SK-N-SH treated with all-trans-retinoic acid at 6 μM for 48 hours (cell line): ENCODE data around the gene ARHGDIB.

ENCODE experiments used
- ARNTL ChIP-seq: fragments of 450-650 bp; formaldehyde crosslinking; IDR thresholded peaks from 2 replicates; pipeline ENCODE4 v1.5.0; 2020; ENCODE audit warnings: low read depth, mild to moderate bottlenecking, moderate library complexity, borderline replicate concordance
- ISL1 ChIP-seq: fragments of 250-450 bp; sonication (Bioruptor Pico); IDR thresholded peaks from 2 replicates; pipeline ENCODE4 v2.1.2; 2022; ENCODE audit warnings: mild to moderate bottlenecking, moderate library complexity
- ZFP3 ChIP-seq: fragments of 250-450 bp; sonication (Bioruptor Pico); IDR thresholded peaks from 2 replicates; pipeline ENCODE4 v1.5.0; 2020; ENCODE audit warnings: mild to moderate bottlenecking, moderate library complexity
- TF ChIP-seq, protein P1 (sequence below): fragments of 250-450 bp; sonication (Bioruptor Pico); IDR thresholded peaks from 2 replicates; pipeline ENCODE4 v1.5.0; 2020; ENCODE audit warnings: mild to moderate bottlenecking, moderate library complexity
- TF ChIP-seq, protein P2 (sequence below): fragments of 250-450 bp; sonication (Bioruptor Pico); IDR thresholded peaks from 2 replicates; pipeline ENCODE4 v1.5.1; 2021; ENCODE audit warnings: mild to moderate bottlenecking, moderate library complexity

DNA sequence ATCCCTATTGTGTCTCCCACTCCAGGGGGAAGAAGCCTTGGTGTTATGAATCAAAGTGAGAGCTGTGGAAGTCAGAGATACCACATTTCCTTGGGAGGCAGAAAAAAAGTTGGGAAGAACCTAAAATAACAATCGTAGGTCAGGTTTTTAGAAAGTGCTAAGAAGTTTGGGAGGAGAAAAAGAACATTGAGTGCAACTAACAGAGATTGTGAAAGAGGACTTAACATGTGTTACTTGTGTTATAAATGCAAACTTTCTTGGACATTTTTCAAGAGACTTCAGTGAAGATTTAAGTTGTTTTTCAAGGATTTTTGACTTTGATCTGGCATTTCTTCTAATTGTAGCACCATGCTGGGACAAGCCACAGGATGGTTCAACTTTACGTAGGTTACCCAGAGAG is 15.2 kb downstream of the ARHGDIB start:
- TF ChIP-seq, protein P1, sequence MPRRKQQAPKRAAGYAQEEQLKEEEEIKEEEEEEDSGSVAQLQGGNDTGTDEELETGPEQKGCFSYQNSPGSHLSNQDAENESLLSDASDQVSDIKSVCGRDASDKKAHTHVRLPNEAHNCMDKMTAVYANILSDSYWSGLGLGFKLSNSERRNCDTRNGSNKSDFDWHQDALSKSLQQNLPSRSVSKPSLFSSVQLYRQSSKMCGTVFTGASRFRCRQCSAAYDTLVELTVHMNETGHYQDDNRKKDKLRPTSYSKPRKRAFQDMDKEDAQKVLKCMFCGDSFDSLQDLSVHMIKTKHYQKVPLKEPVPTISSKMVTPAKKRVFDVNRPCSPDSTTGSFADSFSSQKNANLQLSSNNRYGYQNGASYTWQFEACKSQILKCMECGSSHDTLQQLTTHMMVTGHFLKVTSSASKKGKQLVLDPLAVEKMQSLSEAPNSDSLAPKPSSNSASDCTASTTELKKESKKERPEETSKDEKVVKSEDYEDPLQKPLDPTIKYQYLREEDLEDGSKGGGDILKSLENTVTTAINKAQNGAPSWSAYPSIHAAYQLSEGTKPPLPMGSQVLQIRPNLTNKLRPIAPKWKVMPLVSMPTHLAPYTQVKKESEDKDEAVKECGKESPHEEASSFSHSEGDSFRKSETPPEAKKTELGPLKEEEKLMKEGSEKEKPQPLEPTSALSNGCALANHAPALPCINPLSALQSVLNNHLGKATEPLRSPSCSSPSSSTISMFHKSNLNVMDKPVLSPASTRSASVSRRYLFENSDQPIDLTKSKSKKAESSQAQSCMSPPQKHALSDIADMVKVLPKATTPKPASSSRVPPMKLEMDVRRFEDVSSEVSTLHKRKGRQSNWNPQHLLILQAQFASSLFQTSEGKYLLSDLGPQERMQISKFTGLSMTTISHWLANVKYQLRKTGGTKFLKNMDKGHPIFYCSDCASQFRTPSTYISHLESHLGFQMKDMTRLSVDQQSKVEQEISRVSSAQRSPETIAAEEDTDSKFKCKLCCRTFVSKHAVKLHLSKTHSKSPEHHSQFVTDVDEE (CRISPR knock-in tag): no peak
- TF ChIP-seq ARNTL (CRISPR knock-in tag) (no peak), ZFP3 (CRISPR knock-in tag) (no peak), ISL1 (CRISPR knock-in tag) (no peak)
- TF ChIP-seq, protein P2, sequence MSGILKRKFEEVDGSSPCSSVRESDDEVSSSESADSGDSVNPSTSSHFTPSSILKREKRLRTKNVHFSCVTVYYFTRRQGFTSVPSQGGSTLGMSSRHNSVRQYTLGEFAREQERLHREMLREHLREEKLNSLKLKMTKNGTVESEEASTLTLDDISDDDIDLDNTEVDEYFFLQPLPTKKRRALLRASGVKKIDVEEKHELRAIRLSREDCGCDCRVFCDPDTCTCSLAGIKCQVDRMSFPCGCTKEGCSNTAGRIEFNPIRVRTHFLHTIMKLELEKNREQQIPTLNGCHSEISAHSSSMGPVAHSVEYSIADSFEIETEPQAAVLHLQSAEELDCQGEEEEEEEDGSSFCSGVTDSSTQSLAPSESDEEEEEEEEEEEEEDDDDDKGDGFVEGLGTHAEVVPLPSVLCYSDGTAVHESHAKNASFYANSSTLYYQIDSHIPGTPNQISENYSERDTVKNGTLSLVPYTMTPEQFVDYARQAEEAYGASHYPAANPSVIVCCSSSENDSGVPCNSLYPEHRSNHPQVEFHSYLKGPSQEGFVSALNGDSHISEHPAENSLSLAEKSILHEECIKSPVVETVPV: no peak
